Activated CD8-positive, alpha-beta memory T cell treated with anti-CD3 and anti-CD28 coated beads for 4 hours (primary cell): ENCODE results near the gene CIAO2B.
A peak's percentile ranks its signal among the peaks of the same experiment; 100 is the strongest.
"Not testable (repeated sequence)": the region's sequence is repeated elsewhere in the genome, so short reads cannot be mapped to it uniquely, and the experiment has no call there.

ENCODE experiments used
- DNase-seq, 2 donors: peaks; one replicate each; pipeline ENCODE4 v3.0.0-alpha.2; 2020; ENCODE audit warnings: low read depth in 2 of 2

The CIAO2B gene

GRCh38 chr16:66904846-66905632, 29.2 kb downstream of the CIAO2B start:
- no peak for DNase-seq

GRCh38 chr16:66904428-66904845, 29.8 kb downstream of the CIAO2B start:
- DNase-seq, result no peak

- DNase-seq, result no peak
Measured at GRCh38 chr16:66903544-66904427, 30.4 kb downstream of the CIAO2B start.

GRCh38 chr16:66902648-66903543, 31.3 kb downstream of the CIAO2B start:
- DNase-seq, result no peak

- no peak for DNase-seq
Measured at GRCh38 chr16:66901626-66902025, 32.6 kb downstream of the CIAO2B start.

- no peak for DNase-seq
Measured at GRCh38 chr16:66900721-66901441, 33.3 kb downstream of the CIAO2B start.

GRCh38 chr16:66899945-66900710, 34.1 kb downstream of the CIAO2B start:
- DNase-seq, result no peak

GRCh38 chr16:66899310-66899944, 34.8 kb downstream of the CIAO2B start:
- DNase-seq, result no peak

- no peak for DNase-seq
Measured at GRCh38 chr16:66898933-66899309, 35.3 kb downstream of the CIAO2B start.

- DNase-seq, result no peak
Measured at GRCh38 chr16:66898207-66898606, 36.0 kb downstream of the CIAO2B start.

GRCh38 chr16:66896682-66897081, 37.5 kb downstream of the CIAO2B start:
- DNase-seq, result not testable (repeated sequence)

GRCh38 chr16:66895999-66896398, 38.2 kb downstream of the CIAO2B start:
- no peak for DNase-seq

GRCh38 chr16:66895689-66895979, 38.6 kb downstream of the CIAO2B start:
- no peak for DNase-seq

GRCh38 chr16:66894948-66895688, 39.1 kb downstream of the CIAO2B start:
- DNase-seq, result peak in 1 of 2 donors; percentile 20

GRCh38 chr16:66894055-66894454, 40.1 kb downstream of the CIAO2B start:
- DNase-seq, result no peak

- DNase-seq, result no peak
Measured at GRCh38 chr16:66891797-66892196, 42.4 kb downstream of the CIAO2B start.

GRCh38 chr16:66891360-66891759, 42.8 kb downstream of the CIAO2B start:
- DNase-seq, result no peak

GRCh38 chr16:66890799-66891198, 43.4 kb downstream of the CIAO2B start:
- DNase-seq, result no peak

GRCh38 chr16:66889622-66890021, 44.6 kb downstream of the CIAO2B start:
- no peak for DNase-seq
